GM18870 (cell line): ENCODE results near the gene SMYD3.
A peak's percentile ranks its signal among the peaks of the same experiment; 100 is the strongest.
"Not testable (repeated sequence)": the region's sequence is repeated elsewhere in the genome, so short reads cannot be mapped to it uniquely, and the experiment has no call there.

Experiments used
- ATAC-seq: cut with Tn5 transposase; IDR thresholded peaks from one replicate; pipeline ENCODE4 v1.9.1; 2021; ENCODE audit warnings: moderate library complexity; ENCODE audit not compliant: unreplicated experiment

Gene SMYD3

GRCh38 chr1:245825128-245825901 is 681.8 kb downstream of the SMYD3 start:
- no peak for ATAC-seq

GRCh38 chr1:245823408-245824147 is 683.5 kb downstream of the SMYD3 start:
- ATAC-seq: no peak

GRCh38 chr1:245822996-245823395 is 684.1 kb downstream of the SMYD3 start:
- no peak for ATAC-seq

GRCh38 chr1:245818363-245818762 is 688.7 kb downstream of the SMYD3 start:
- not testable (repeated sequence) for ATAC-seq

- not testable (repeated sequence) for ATAC-seq
These were observed 690.6 kb downstream of the SMYD3 start for GRCh38 chr1:245816496-245816895.

GRCh38 chr1:245814651-245815050 is 692.4 kb downstream of the SMYD3 start:
- no peak for ATAC-seq

GRCh38 chr1:245812278-245812677 is 694.8 kb downstream of the SMYD3 start:
- ATAC-seq: no peak

- ATAC-seq: no peak
These were observed 696.2 kb downstream of the SMYD3 start for GRCh38 chr1:245810789-245811337.

GRCh38 chr1:245810181-245810769 is 696.8 kb downstream of the SMYD3 start:
- no peak for ATAC-seq

- ATAC-seq: no peak
These were observed 697.7 kb downstream of the SMYD3 start for GRCh38 chr1:245809361-245809760.

GRCh38 chr1:245807954-245808719 is 698.9 kb downstream of the SMYD3 start:
- ATAC-seq: no peak

- ATAC-seq: peak; percentile 66
These were observed 699.8 kb downstream of the SMYD3 start for GRCh38 chr1:245807306-245807705.

GRCh38 chr1:245805532-245805931 is 701.5 kb downstream of the SMYD3 start:
- ATAC-seq: no peak

- ATAC-seq: no peak
These were observed 702.4 kb downstream of the SMYD3 start for GRCh38 chr1:245804696-245805095.

- ATAC-seq: no peak
These were observed 703.4 kb downstream of the SMYD3 start for GRCh38 chr1:245803666-245804037.

- ATAC-seq: no peak
These were observed 704.0 kb downstream of the SMYD3 start for GRCh38 chr1:245802941-245803665.

GRCh38 chr1:245800901-245801605 is 706.0 kb downstream of the SMYD3 start:
- no peak for ATAC-seq

GRCh38 chr1:245798349-245798711 is 708.7 kb downstream of the SMYD3 start:
- ATAC-seq: no peak

- no peak for ATAC-seq
These were observed 709.3 kb downstream of the SMYD3 start for GRCh38 chr1:245797592-245798348.
